ENCODE measurements around the gene DOCK1.

DOCK1 gene

DNA sequence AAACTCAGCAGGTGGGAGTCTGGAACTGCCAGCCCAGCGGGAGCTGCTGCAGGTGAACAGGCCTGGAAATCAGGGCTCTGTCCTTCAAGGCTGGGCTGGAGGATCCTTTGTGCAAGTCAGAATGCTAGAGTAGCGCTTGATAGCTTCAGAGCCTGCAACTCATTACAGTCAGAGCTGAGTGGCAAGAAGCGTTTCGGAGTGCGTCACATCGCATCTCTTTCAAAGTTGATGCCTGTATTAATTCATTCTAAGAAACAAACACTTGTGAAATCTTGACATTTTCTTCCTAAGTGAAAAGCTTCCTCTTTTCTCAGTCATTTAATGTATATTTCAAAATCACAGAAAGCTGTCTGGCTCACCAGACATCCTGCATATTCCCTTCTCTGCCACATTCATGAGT is 522.7 kb downstream of the DOCK1 start:
- no peak overlapping the region for H3K4me3 ChIP-seq (ENCODE audit: low read depth, low read length)
- TF ChIP-seq, protein P1, sequence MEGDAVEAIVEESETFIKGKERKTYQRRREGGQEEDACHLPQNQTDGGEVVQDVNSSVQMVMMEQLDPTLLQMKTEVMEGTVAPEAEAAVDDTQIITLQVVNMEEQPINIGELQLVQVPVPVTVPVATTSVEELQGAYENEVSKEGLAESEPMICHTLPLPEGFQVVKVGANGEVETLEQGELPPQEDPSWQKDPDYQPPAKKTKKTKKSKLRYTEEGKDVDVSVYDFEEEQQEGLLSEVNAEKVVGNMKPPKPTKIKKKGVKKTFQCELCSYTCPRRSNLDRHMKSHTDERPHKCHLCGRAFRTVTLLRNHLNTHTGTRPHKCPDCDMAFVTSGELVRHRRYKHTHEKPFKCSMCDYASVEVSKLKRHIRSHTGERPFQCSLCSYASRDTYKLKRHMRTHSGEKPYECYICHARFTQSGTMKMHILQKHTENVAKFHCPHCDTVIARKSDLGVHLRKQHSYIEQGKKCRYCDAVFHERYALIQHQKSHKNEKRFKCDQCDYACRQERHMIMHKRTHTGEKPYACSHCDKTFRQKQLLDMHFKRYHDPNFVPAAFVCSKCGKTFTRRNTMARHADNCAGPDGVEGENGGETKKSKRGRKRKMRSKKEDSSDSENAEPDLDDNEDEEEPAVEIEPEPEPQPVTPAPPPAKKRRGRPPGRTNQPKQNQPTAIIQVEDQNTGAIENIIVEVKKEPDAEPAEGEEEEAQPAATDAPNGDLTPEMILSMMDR (conservative IDR thresholded peaks at IDR 0.05; ENCODE audit: low read depth, low read length): no peak
- no peak for DNase-seq (ENCODE audit: low read depth)

DNA sequence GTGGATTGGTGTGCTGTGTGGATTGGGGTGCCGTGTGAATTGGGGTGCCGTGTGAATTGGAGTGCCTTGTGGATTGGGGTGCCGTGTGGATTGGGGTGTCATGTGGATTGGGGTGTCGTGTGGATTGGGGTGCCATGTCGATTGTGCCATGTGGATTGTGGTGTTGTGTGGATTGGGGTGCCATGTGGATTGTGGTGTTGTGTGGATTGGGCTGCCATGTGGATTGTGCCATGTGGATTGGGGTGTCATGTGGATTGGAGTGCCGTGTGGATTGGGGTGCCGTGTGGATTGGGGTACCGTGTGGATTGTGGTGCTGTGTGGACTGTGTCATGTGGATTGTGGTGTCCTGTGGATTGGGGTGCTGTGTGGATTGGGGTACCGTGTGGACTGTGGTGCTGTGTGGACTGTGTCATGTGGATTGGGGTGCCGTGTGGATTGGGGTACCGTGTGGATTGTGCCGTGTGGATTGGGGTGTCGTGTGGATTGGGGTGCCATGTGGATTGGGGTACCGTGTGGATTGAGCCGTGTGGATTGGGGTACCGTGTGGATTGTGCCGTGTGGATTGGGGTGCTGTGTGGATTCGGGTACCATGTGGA is 523.3 kb downstream of the DOCK1 start:
- H3K4me3 ChIP-seq (ENCODE audit: low read depth, low read length): no peak overlapping the region
- no peak for DNase-seq (ENCODE audit: low read depth)
- TF ChIP-seq, protein P1 (conservative IDR thresholded peaks at IDR 0.05; ENCODE audit: low read depth, low read length): no peak

DNA sequence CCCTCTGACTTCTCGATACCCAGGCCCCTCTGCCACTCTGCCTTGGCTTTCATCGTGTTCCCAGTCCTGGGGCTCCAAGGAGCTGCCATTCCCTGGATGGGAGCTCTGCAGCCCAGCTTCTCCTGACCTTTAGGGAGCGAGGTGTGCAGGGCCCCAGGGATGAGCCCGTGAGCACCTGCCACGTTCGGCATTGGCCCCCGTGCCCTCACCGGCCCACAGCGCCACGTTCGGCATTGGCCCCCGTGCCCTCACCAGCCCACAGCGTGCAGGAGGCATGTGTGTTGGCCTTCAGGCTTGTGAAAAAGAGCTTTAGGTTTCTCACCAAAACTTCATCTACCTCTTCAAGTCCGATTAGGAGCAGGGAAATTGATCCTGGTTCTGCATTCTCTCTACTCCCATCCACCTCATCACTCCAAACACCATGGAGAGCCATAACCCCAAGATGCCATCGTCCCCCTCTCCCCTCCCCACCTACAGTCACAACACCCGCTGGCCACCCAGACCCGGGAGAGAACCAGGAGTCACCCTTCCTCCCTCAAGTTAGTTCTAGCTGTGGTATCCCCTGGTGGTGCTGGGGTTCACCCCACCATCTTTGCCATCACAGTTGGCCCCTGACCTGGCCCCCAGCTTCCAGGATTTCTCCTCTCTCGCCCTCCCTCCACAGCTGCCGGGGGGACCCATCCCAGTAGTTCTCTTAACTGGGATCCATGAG is 524.5 kb downstream of the DOCK1 start:
- DNase-seq (ENCODE audit: low read depth): no peak
- no peak overlapping the region for H3K4me3 ChIP-seq (ENCODE audit: low read depth, low read length)
- TF ChIP-seq, protein P1 (conservative IDR thresholded peaks at IDR 0.05; ENCODE audit: low read depth, low read length): no peak

DNA sequence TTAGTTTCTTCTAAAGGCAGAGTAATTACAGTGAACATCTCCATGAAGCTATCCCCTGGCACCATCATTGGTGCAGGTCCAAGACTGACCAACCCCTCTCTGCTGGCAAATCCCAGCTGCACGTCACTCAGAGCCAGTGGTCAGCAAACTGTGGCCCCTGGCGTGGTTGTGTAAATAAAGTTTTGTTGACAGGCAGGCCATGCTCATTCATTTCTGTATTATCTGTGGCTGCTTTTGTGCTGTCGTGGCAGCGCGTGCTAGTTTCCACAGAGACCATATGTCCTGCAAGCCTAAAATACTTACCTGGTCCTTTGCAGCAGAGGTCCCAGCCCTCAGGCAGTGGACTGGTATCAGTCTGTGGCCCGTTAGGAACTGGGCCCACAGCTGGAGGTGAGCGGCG is 526.3 kb downstream of the DOCK1 start:
- H3K4me3 ChIP-seq (ENCODE audit: low read depth, low read length): no peak overlapping the region
- no peak for DNase-seq (ENCODE audit: low read depth)
- TF ChIP-seq, protein P1 (conservative IDR thresholded peaks at IDR 0.05; ENCODE audit: low read depth, low read length): no peak

DNA sequence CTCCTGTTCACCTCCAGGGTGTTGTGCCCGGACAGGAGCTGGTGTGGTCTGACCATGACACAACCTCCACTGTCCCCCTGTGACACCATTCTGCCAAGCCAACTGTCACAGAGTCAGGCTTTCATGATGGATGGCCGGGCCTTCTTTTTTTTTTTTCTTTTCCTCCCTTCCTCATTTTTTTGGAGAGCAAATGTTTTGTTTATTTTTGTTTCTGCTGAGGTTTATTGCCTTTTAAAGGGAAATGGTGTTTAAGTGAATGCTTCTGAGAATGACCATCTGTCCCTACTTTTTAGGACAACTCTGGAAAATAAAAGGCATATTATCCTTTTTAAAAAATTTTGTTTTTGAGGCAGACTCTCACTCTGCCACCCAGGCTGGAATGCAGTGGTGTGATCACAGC is 528.8 kb downstream of the DOCK1 start:
- TF ChIP-seq, protein P1 (conservative IDR thresholded peaks at IDR 0.05; ENCODE audit: low read depth, low read length): no peak
- H3K4me3 ChIP-seq (ENCODE audit: low read depth, low read length): no peak overlapping the region
- no peak for DNase-seq (ENCODE audit: low read depth)

DNA sequence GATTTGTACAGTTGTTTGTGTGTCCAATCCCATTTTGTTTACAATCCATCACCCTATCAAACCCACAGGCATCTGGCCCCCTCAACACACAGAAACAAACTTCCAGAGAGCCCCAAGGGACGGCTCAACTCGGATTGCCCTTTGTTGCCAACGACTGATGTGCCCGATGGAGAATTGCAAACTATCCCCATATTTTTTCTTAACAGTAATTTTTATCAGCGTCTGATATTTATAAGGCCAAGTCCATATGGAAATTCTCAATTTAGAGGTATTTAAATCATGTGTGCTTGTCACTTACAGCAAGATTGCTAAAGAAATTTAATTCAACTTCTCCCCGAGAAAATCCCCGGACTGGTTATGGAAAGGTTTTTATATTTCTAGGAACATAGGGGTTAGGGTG is 530.0 kb downstream of the DOCK1 start:
- no peak for DNase-seq (ENCODE audit: low read depth)
- TF ChIP-seq, protein P1 (conservative IDR thresholded peaks at IDR 0.05; ENCODE audit: low read depth, low read length): no peak
- no peak overlapping the region for H3K4me3 ChIP-seq (ENCODE audit: low read depth, low read length)

DNA sequence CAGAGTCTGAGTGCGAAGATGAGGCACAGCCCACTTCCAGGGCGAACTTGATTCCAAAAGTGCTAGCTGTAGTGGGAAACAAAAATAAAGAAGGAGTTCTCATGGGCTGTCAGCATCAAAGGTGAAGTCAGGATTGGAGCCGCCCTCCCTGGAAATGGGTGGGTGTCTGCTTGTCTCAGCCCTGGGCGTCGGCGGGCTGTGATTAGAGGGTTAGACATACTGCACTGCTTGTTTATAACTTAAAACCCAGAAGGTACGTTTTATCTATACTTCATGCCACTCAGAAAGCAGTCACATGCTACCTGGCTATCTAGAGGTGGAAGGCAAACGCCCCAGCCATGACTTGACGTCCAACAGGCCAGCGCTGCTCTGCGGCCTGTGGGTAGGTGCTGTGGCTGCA is 535.1 kb downstream of the DOCK1 start:
- DNase-seq (ENCODE audit: low read depth): no peak
- TF ChIP-seq, protein P1 (conservative IDR thresholded peaks at IDR 0.05; ENCODE audit: low read depth, low read length): no peak
- H3K4me3 ChIP-seq (ENCODE audit: low read depth, low read length): no peak overlapping the region

Measured in choroid plexus epithelial cell (primary cell).